ENCODE measurements around the gene CUEDC1.

Gene CUEDC1

DNA sequence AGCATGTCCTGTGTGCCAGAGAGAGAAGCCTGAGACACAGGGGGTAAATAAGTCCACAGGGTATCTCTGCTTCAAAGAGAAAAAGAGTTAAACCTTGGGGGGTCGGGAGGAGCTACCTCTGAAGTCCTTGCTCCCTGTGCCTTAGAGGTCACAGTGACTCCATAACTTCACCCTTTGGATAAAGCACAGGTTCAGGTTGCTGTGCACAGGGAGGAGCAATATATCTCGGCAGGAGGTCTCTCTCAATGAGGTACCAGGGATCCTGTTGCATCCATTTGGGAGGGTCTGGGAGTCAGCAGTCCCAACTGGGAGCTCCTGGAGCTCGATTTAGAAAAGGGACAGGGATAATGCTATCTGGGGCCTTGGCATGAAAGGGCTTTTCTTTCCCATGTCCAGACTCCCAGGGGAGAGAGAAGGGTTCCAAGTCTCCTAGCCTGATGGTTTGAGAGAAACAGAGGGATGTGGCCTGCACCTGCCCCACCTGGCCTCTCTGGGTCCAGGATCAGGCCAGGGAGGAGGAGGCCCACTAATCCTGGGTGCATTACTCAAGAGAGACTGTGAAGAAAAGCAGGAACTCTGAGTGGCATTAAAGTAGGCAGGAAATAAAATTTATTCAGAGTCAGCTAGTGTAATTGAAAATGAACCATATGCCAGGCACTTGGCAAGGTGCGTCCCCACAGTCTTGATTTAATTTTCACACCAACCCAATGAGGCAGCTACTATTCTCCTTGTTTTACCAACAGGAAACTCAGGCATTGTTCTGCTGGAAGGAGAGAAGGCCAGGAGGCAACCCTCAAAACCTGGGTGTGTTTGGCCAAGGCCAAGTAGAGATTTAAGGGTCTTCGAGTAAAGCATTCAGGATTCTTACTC lies 40.7 kb downstream of the CUEDC1 start:
- no peak for DNase-seq

- DNase-seq: no peak
These were observed 41.5 kb downstream of the CUEDC1 start for GRCh38 chr17:57913575-57914272.

GRCh38 chr17:57911834-57912673 lies 43.2 kb downstream of the CUEDC1 start:
- DNase-seq: no peak

GRCh38 chr17:57910462-57911420 lies 44.5 kb downstream of the CUEDC1 start:
- no peak for DNase-seq

- DNase-seq: no peak
These were observed 45.7 kb downstream of the CUEDC1 start for GRCh38 chr17:57909551-57909950.

- DNase-seq: no peak
These were observed 46.9 kb downstream of the CUEDC1 start for GRCh38 chr17:57908278-57908677.

- no peak for DNase-seq
These were observed 48.3 kb downstream of the CUEDC1 start for GRCh38 chr17:57906910-57907309.

- no peak for DNase-seq
These were observed 49.2 kb downstream of the CUEDC1 start for GRCh38 chr17:57905875-57906455.

GRCh38 chr17:57903961-57904360 lies 51.3 kb downstream of the CUEDC1 start:
- no peak for DNase-seq

GRCh38 chr17:57902800-57903759 lies 52.1 kb downstream of the CUEDC1 start:
- no peak for DNase-seq

- DNase-seq: no peak
These were observed 53.0 kb downstream of the CUEDC1 start for GRCh38 chr17:57902117-57902799.

DNA sequence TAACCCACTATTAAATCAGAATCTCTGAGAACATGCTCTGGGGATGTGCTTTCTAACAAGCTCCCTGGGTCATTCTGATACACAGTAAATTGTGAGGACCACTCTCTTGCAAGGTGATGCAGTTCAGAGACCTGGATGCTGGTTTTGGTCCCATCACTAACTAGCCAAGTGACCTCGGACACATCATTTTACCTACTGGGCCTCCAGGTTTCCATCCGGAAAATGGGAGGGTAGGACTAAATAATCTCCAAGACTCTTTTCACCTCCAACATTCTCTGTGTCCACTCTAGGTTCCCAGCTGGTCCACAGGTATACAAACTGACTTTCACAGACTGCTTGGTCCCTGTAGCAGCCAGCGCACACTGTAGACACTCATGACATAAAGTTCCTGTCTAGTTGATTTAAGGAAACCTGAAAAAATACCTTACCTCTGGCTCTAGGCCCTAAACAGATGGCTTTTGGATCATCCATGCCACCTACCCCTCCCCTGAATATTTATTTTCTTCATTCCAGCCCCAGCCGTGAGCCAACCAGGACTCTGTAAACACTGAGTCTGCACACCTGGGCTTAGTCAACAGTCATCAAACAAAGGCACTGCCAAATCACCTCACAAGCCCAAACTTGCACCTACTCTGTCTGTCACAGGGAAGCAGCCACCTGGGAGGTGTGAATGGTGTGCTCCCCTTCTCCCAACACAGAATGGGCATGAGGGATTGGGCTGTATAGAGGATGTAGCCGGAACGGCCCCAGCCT lies 54.0 kb downstream of the CUEDC1 start:
- DNase-seq: no peak

GRCh38 chr17:57899822-57900221 lies 55.4 kb downstream of the CUEDC1 start:
- no peak for DNase-seq

DNA sequence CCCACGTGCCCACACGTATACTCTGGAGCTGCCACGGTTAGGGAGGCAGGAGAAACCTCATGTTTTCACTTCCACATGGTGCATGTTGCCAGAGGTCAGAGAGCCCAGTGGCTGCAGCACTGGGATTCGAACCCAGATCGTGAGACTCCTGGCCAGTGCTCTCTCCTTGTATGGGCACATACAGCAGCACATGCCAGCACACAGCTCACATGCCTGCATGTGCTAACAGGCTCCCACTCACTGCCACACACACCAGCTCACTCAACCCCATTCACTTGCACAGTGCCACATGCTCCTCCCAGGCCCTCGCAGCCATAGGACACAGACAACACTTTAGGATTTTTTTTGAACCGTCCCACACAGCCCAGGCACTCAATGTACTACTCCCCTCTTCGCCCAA lies 55.8 kb downstream of the CUEDC1 start:
- no peak for DNase-seq

- DNase-seq: no peak
These were observed 56.5 kb downstream of the CUEDC1 start for GRCh38 chr17:57898487-57899311.

DNA sequence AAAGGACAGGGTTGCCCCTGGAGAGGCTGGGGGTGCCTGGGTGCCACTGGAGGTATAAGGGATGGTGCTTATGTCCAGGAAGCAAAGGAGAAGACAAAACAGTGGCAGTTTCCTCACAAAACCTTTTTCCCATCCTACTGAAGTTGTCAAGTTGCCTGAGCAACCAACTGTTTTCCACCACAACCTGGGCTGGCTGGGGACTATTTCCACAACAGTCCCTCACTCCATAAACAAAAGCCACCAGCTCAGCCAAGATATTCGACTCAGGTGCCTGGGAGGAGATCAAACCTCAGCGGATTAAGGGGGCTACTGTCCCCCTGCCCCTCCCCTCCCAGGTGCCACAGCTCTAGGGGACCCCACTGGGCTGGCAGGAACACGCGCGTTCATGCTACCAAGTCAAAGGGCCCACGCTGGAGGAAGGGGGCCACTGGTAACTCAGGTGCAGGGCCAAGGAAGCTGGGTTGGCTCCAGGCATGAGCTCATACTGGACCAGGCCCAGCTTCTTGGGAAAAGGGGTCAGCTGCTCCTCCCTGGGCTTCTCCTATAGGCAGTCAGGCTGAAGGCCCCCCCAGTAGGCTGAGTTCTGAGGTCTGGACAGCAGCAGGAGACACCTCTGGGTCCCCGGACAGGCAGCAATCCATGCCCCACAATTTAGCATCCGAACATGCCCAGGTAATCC lies 59.7 kb downstream of the CUEDC1 start:
- DNase-seq: no peak

DNA sequence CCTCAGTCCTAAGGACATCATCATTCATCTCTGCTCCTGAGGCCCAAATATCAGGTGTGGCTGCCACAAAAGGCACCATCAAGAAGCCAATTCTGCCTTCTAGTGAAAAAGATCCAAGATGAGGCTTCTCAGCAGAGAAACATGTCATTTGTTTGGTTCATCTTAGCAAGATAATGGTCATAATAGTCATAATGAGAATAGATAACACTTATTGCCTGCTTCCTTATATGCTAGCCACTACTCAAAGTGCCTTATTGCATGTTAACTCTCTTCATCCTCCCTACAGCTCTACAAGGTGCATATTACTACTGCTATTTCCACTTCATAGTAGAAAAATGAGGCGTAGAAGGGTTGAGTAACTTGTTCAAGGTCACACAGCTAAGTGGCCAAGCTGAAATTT lies 60.4 kb downstream of the CUEDC1 start:
- no peak for DNase-seq
